Measurements from ENCODE around the gene DMC1.
A peak's percentile ranks its signal among the peaks of the same experiment; 100 is the strongest.
"Not testable (repeated sequence)": the region's sequence is repeated elsewhere in the genome, so short reads cannot be mapped to it uniquely, and the experiment has no call there.

Gene DMC1, protein sequence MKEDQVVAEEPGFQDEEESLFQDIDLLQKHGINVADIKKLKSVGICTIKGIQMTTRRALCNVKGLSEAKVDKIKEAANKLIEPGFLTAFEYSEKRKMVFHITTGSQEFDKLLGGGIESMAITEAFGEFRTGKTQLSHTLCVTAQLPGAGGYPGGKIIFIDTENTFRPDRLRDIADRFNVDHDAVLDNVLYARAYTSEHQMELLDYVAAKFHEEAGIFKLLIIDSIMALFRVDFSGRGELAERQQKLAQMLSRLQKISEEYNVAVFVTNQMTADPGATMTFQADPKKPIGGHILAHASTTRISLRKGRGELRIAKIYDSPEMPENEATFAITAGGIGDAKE

DNA sequence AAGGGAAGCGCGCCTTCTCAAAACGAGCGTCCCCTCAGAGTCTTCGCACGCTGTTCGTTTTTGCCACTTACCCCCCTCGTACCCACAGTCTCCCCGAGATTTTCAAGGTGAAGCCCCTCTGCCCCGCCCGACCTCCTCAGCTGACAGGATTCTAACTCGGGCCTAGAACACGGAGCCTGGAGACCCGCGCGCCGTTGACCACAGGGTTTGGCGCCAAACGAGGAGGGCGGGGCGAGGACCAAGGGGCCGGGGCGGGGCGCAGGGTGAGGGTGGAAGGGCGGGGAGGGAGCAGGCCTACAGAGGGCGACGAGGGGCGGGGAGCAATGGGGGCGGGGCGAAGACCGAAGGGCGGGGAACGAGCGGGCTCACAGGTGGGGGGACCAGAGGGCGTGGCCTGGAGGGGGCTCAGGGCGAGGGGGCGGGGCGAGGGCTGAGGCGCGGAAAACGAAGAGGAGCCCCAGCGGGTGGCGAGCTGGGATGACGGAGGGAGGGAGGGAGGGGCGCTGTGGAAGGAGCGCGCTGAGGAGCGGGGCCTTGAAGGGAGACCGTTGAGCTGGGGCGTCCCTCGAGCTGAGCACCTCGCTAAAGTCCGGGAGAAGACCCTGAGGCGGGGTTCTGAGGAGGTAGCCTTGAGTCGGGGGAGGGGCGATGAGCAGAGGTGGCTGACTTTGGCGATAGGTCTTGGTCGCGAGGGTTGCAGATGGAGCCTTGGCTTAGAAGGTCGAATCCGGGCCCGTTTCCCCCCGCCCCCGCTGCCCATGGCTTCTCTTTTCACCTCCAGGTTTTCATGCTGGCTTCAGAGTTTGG, at the start of gene DMC1:
TSS of gene DMC1 (minus strand) at position 212 of the 807 bp plus-strand sequence. CDS start 1,927 bp downstream, outside the sequence.
- peak; percentile 94 for DNase-seq (ENCODE audit: low read depth)

DNA sequence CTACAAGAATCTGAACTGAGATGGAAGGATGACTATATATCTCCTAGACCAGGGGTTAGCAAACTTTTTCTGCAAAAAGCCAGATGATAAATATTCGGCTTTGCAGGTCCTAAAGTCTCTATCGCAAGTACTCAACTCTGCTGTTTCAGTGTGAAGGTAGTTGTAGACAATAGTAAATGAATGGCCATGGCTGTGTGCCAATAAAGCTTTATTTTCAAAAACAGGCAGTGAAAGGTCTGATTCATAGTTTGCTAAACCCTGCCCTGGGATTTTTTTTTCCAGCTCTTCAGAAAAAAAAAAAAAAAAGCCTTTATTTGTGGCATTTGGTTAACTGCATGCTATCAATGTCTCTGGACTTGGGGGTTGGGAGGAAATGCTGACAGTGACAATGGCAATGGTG, 48.7 kb upstream of the DMC1 start:
- DNase-seq (ENCODE audit: low read depth): no peak

DNA sequence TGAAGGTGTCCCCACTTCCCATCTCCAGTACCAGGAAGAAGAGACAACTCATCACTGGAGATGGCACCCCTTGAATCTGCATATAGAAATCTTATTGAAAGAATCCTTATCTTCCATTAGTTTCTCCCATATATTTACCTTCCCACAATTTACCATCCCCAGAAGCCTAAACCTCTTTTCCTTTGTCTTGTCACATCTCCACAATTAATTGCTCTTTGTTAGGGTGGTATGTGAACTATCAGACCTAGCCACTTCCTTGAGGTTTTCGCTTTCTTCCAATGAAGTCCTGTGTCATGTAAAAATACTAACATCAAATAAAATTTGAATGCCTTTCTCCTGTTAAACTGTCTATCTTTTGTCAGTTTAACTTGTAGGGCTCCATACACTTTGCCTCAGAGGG, 48.3 kb upstream of the DMC1 start:
- DNase-seq (ENCODE audit: low read depth): no peak

DNA sequence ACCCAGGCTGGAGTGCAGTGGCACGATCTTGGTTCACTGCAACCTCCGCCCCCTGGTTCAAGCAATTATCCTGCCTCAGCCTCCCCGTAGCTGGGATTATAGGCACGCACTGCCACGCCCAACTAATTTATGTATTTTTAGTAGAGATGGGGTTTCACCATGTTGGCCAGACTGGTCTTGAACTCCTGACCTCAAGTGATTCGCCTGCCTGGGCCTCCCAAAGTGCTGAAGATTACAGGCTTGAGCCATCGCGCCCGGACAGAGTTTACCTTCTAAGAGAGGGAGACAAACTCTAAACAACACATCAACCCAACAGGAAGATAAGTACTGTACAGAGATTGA, 45.1 kb upstream of the DMC1 start:
- not testable (repeated sequence) for DNase-seq (ENCODE audit: low read depth)

DNA sequence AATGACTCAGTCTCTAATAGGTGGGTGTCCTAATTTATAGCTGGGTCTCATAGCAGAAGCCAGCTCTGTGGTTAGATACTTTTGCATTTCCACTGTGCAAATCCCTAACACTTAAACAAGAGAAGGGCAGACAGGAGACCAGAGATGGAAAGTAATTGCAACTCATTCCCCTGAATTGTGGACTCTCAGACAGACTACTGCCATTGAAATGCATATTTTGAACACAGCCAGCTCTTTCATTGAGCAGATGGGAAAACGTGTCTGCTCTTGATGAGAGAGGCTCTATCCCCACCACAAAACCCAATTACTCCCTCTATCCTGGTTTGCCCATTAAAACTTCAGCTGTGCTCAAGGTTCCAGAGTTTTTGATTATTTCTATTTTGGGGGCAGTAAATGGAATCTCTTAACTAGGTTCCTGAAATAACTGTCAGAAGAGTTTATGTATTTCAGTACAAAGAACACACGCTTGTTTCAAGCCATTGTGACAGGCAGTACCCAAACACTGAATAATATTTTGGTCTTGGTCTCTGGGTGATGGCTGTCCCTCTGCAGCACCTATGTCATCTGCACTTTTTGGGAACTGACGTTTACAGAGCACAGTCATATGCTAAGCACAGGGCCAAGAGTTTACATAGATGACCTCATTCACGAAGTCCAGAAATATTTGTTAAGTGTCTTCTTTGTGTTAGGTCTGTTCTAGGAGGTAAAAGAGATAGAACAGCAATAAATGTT, 44.5 kb upstream of the DMC1 start:
- DNase-seq (ENCODE audit: low read depth): no peak

DNA sequence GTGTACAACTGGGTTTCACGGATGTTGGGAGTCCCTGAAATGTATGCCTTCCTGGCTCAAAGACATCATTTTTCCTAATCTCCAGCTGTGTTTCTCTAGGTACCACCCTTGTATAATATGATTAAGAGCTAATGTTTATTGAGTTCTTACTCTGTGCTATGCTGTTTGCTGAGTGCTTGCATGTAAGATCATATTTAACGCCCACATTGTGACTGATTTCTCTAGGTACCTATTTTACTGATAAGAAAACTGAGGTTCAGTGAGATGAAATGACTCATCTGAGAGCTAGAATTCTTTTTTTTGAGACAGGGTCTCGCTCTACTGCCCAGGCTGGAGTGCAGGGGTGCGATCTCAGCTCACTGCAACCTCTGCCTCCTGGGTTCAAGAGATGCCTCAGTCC, 43.6 kb upstream of the DMC1 start:
- DNase-seq (ENCODE audit: low read depth): no peak

DNA sequence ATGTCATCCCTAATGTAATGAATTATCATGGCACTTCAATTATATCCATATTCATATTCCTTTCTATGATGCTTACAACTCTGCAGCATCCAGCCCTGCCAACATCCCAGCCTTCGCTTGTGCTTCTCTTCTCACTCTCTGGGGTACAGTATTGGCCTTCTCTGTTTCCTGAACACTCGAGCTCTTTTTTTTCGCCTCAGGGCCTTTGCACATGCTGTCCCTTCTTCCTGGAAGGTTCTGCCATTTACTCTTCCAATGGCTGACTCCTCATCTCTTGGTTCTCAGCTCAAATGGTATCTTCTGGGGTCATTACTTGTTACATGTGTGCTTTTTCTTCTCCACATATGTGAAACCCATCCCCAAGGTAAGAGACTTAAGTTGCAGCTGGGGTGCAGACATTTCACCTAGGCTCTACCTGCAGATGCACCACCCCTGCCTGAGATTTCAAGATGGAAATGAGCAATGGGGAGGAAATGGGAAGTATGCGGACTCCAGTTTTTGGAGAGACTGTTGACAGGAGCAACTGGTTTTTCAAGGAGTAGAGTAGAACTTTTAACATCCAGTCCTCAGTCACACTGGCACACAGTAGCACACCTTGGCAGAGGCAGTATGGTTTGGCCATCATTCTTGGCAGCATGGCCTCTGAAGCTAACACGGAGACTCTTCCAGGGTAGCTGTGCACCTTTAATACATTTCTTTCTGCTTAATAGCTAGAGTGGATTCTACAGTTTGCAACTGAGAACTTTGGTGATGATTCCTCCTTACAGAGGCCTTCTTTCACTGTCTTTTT, 42.4 kb upstream of the DMC1 start:
- no peak for DNase-seq (ENCODE audit: low read depth)

DNA sequence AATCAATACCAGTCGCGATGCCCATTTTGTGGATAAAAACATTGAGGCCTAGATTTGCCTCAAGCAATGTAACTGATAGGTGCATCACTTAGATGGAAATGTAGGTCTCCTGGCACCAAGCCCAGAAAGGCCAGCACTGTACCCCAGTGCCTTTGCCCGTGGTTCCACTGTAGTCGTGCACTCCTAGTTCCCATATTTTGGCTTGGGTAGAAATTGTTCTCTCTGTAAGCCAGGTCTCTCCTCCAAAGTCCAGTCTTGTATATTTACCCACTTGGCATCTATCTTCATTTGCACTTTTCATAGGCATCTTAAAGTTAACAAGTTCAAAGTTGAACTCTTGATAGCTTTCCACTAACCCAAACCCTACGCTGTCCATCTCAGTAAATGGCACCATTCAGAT, 41.6 kb upstream of the DMC1 start:
- DNase-seq (ENCODE audit: low read depth): no peak

DNA sequence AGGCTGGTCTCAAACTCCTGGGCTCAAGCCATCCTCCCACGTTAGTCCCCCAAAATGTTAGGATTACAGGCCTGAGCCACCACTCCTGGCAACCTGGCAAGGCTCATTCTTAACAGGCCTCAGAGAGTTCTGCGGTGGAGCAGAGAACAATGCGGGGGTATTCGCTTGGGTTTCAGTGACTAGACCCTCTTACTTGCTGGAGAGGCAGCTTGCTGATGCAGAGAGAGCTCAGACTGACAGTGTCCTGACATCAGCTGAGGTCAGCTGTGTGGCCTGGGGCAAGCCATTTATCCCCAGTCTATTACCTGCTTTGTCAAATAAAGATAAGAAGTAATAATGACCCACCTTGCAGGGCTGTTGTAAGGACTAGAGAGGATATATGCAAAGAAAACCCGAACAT, 40.3 kb upstream of the DMC1 start:
- DNase-seq (ENCODE audit: low read depth): no peak

DNA sequence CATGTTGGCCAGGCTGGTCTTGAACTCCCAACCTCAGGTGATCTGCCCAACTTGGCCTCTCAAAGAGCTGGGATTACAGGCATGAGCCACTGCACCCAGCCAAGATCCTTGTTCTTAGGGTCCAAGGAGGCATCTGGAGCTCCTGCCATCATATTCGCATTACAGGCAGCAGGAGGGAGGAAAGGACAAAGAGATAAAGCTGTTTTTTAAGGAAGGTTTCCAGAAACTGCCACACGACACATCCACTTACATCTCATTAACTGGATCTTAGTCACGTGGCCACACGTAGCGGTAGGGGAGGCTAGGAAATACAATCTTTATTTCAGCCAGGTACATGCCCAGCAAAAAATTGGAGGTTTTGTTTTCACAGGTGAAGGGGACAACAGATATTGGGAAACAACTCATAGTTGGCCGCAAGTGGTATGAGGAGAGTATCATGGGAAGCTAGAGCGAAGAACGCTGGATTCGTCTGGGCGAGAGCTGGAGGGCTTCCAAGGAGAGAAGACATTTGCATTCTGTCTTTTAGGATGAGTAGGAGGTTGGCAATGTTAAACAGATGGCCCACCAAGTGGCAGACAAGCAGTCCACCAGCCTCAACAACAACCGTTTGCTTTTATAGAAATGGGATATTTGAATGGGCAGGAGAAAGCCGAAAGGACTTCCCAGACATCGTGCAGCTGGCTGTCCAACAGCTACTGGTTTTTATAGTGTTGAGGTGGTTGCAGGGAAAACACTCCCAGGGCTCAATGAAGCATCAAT, 39.2 kb upstream of the DMC1 start:
- no peak for DNase-seq (ENCODE audit: low read depth)

DNA sequence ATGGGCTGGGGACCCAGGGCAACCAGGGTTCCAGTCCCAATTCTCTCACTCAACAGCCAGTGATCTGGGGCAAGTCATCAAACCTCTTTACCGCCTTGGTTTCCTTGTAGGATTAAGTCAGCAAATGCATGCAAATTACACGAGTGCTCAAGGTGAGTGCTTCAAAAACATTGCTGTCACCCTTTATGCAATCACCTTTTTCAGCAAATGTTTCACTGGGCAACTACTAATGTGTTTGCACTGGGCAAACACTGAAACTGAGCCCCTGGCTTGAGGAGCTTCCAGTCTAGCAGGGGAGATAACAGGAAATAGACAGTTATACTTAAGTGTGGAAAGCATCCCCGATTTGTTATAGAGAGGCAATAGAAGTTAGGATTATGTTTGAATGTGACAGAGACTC, 37.7 kb upstream of the DMC1 start:
- no peak for DNase-seq (ENCODE audit: low read depth)

DNA sequence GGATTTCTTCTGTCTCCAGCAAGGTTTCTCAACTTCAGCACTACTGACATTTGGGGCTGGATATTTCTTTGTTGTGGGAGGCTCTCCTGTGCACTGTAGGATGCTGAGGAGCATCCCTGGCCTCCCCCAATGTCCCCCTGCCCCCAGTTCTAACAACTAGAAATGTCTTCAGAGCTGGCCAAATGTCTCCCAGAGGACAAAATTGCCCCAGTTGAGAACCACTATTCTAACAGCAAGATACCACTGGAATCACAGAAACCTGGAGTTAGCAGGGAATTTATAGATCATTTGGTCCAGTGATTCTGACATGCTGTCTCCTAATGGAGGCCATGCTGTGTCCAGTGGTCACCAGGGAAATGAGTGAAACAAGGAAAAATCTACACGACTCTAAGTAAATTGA, 32.2 kb upstream of the DMC1 start:
- DNase-seq (ENCODE audit: low read depth): no peak

DNA sequence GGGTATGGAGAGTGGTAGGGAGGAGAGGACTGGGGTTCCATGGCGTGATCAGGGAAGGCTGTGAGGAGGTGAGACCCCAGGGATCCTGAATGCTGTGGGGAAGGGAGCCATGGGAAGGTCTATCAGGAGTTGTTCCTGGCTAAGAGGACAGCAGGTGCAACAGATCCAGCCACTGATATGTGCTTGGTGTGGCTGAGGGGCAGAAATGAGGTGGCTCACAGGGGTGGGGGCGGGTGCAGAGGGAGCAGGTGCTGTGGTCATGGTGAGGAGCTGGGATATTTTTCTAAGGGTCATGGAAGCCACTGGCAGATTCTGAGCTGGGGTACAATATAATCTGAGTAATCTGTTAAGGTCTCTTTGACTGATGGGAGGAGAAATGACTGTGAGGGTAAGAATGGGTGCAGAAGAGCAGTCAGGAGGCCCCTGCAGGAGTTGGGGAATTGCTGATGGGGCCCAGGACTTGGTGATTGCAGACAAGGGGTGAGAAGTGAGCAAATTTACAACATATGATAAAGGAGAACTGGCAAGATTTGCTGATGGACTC, 31.3 kb upstream of the DMC1 start:
- DNase-seq (ENCODE audit: low read depth): no peak

DNA sequence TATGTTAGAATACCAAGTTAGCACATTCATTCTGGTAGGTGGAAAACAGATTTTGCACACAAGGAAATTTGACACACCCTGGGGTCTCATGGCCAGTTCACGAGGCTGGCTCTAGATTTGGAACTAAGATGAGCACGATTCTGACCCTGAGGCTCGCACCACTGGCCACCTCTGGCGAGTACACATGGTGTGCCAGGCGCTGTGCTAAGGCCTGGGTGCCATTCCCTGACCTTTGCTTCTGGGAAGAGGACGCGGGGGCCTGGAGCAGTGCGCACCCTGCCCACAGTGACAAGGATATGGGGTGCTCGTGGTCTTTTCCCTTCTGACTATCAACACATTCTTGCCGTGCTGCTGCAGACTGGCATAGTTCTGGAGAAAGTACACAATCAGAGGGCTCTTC, 29.5 kb upstream of the DMC1 start:
- DNase-seq (ENCODE audit: low read depth): no peak

DNA sequence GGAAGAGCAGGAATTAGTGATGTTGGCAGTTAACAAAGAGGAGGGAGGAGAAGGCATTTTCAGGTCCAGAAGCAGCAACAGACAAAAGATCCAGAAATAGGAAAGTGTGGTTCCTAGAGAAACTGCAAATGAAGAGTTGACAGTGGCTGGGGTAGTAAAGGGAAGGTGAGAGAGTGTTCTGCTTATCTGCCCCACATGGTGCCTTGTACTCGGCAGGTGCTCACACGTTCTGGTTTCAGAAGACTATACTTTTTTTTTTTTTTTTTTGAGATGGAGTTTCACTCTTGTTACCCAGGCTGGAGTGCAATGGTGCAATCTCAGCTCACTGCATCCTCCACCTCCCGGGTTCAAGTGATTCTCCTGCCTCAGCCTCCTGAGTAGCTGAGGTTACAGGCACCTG, 12.9 kb upstream of the DMC1 start:
- DNase-seq (ENCODE audit: low read depth): not testable (repeated sequence)

DNA sequence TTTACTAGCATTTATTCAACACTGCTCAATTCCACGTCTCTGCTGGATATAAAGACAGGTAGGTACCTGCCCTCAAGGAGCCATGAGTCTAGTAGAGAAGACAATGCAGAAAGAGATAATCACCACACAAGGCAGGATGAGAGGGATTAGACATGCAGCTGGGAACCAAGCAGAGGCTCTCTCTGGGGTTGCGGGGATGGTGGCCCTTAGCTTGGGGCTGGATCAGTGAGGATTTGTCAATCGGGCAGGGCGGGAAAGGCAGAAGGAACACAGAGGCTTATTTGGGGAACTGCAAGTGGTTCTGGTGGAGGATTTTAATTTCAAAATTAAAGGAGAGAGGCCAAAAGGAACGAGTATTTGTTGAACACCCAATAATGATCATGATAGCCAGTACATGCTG, 8.5 kb upstream of the DMC1 start:
- no peak for DNase-seq (ENCODE audit: low read depth)

DNA sequence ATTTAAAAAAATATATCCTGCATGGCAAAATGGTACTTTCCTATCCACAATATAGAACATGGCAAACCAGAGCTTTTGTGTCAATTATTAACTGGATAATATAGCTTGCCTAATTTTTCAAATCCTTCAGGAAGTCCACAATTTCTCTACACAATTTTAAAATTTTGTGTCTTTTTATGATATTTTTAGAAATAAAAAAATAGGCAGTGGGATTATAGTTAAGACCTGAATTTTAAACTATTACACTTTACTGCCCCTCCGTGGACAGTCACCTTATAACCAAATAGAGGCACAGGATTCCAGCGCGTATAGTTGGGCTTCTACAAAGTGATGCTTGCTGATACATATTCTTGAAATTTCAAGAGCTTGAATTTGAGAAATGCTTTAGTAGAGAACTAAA, 2.1 kb upstream of the DMC1 start:
- DNase-seq (ENCODE audit: low read depth): no peak

DNA sequence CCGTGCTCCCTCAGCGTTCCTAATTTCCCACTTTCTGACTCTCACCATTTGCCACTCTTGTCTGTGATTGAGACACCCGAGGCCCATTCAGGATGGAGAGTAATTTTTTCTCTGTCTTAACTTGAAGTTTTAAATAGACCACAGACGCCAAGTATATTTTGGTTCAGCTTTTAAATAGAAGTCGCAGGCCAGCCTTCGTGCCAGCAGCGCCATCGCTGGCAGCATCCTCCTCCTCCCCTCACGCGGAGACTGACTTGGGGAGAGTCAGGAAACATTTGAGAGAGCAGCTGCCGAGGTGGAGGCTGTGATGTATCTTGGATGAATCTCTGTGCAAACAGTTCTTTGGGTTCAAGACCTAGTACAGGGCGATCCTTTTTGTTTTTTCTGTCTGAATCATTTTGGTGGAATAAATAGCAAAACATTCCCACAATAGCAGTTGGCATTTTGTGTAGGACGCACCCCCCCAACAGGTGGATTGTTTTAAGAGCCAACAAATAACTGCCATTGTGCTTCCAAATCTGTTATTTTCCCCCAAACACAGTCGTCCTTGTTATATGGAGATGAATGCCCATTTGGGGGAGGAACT, 889 bp upstream of the DMC1 start:
- peak; percentile 21 for DNase-seq (ENCODE audit: low read depth)

DNA sequence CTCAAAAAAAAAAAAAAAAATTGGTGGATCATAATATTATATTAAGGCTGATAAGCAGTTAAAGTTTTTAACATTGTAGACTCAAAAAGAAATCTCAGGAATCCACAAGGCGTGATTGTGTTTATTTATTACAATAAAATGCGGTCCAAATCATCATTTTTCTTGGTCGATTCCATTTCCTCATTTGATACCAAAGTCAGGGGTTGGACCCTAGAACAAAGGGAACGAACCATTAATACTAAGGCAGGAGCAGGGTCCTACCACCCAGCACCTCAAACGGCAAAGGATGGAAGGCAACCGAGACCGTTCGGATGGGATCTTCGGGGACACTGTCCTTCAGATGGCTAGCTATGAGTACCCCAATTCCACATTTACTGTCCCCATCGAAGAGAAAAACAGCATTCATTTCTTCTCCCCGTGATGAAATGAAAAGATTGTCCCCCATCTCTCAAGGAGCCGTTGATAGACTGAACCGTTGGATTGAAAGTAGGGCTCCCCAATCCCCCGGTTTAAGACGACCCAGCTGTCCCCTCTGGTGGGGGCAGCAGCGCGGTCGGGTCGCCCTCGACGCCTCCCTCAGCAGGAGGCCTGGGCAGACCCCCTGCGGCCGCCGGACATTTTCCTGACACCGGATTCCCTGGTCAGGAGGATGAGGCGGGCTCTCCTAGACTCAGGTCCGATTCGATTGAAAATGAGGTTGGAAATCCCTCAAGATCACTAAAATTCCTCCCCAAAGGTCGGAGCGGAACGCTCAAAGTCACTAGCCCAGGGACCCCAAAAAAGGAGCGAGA, 607 bp downstream of the DMC1 start:
- DNase-seq (ENCODE audit: low read depth): no peak
